Measurements from ENCODE around the gene DLX2. TPM values are rescaled to one million over a fixed set of nuclear protein-coding genes. Genes with fewer than 3 reads are reported as not detected.

DLX2 gene
- total and polyA plus RNA-seq, 2 donors (not counting 3 experiments of a cell fraction or from before 2014, with no cell fraction given): not detected

GRCh38 chr2:172081221-172082022 lies 21.3 kb downstream of the DLX2 start:
- H2AFZ ChIP-seq (ENCODE audit: low read depth, low read length): no peak overlapping the region
- H3K27ac ChIP-seq (ENCODE audit: insufficient read depth, low read depth, low read length): no peak overlapping the region
- DNase-seq (ENCODE audit: low read depth, low spot score) (no peak), FAIRE-seq (no peak)
- ChIA-PET POLR2A (no interaction called here), CTCF (interaction anchor here (1.1 to 1.8 kb wide), 3 partner anchors 10 to 24 kb away, joined by 3 to 8 read pairs (median 3); no protein-coding TSS in a partner anchor)
- no peaks in the 10 kb centered on the region for H3K9me3 ChIP-seq (replicated peaks; ENCODE audit: control insufficient read depth, insufficient read depth, low read length)
- H3K4me3 ChIP-seq (replicated peaks in 1 of 3; ENCODE audit: insufficient read depth in 1 of 3, low read depth in 1 of 3, low read length in 3 of 3): no peak overlapping the region
- TF ChIP-seq POLR2A (IDR thresholded peaks at IDR 0.05; ENCODE audit: low read depth, low read length) (no peak), EZH2 (IDR thresholded peaks at IDR 0.05; ENCODE audit: borderline replicate concordance, low read depth, low read length, severe bottlenecking) (peak; percentile 94)
- H3K9me1 ChIP-seq (replicated peaks; ENCODE audit: control insufficient read depth, extremely low read depth, insufficient read depth, low read length): no peaks in the 10 kb centered on the region
- H3K36me3 ChIP-seq (ENCODE audit: control insufficient read depth in 2 of 2, extremely low read depth in 1 of 2, insufficient read depth in 2 of 2, low read length in 2 of 2): no peaks in the 10 kb centered on the region
- H3K4me2 ChIP-seq (ENCODE audit: insufficient read depth, low read length): no peak overlapping the region
- intact Hi-C loops (cut with micrococcal nuclease): no loop called here
- peaks cover 18% of the 10 kb centered on the region for H3K4me1 ChIP-seq (ENCODE audit: control insufficient read depth, extremely low read depth, insufficient read depth, low read length)
- no peaks in the 10 kb centered on the region for H3K79me2 ChIP-seq (ENCODE audit: control insufficient read depth, insufficient read depth, low read length)
- no peak overlapping the region for H3K9ac ChIP-seq (replicated peaks; ENCODE audit: extremely low read depth, insufficient read depth, low read length)
- no peaks in the 10 kb centered on the region for H4K20me1 ChIP-seq (replicated peaks; ENCODE audit: control insufficient read depth, extremely low read depth, insufficient read depth, low read length)
- BruUV-seq (replicated peaks): no TSS peak
- peaks cover 58 to 73% of the 10 kb centered on the region in 2 experiments for H3K27me3 ChIP-seq (ENCODE audit: control insufficient read depth in 2 of 2, insufficient read depth in 2 of 2, low read length in 2 of 2)
- dilution Hi-C loops (cut with MboI; ENCODE audit: extremely low pct_ligation_motif_present, low sequenced_read_pairs): no loop called here

DNA sequence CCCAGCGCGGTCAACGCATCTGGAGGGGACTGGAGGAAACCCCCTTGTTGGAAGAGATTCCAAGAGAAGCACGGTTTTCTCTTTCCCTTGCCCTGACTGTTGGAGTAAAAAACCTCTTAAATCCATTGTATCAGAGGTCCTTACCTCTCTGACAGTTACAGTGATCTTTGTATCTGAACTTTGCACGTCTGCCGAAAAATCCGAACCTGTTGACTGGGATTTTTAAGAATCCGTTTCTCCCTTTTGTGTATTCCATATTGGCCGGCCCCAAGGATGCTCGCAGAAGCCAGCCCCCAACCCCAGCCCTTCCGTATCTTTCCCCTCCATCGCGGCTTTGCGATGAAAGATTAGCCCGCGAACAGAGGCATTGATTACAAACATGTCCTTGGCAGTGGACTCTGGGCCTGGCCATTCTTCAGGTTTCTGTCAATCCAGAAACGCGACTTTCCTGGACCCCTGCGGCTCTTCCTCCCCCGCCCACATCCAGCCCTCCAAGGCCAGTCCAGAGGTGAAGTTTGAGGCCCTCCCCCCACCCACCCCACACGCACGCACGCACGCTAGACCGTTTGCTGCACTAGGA lies 22.0 kb downstream of the DLX2 start:
- Histone ChIP-seq H3K9ac (replicated peaks; ENCODE audit: extremely low read depth, insufficient read depth, low read length) (no peak overlapping the region), H3K27me3 (ENCODE audit: control insufficient read depth in 2 of 2, insufficient read depth in 2 of 2, low read length in 2 of 2) (peaks cover 52 to 66% of the 10 kb centered on the region in 2 experiments), H2AFZ (ENCODE audit: low read depth, low read length) (no peak overlapping the region), H3K36me3 (ENCODE audit: control insufficient read depth in 2 of 2, extremely low read depth in 1 of 2, insufficient read depth in 2 of 2, low read length in 2 of 2) (no peaks in the 10 kb centered on the region), H4K20me1 (replicated peaks; ENCODE audit: control insufficient read depth, extremely low read depth, insufficient read depth, low read length) (no peaks in the 10 kb centered on the region), H3K9me1 (replicated peaks; ENCODE audit: control insufficient read depth, extremely low read depth, insufficient read depth, low read length) (no peaks in the 10 kb centered on the region), H3K4me3 (replicated peaks in 1 of 3; ENCODE audit: insufficient read depth in 1 of 3, low read depth in 1 of 3, low read length in 3 of 3) (no peak overlapping the region), H3K4me2 (ENCODE audit: insufficient read depth, low read length) (no peak overlapping the region), H3K27ac (ENCODE audit: insufficient read depth, low read depth, low read length) (no peak overlapping the region), H3K4me1 (ENCODE audit: control insufficient read depth, extremely low read depth, insufficient read depth, low read length) (peaks cover 14% of the 10 kb centered on the region), H3K79me2 (ENCODE audit: control insufficient read depth, insufficient read depth, low read length) (no peaks in the 10 kb centered on the region), H3K9me3 (replicated peaks; ENCODE audit: control insufficient read depth, insufficient read depth, low read length) (no peaks in the 10 kb centered on the region)
- no peak for TF ChIP-seq GATA2 (IDR thresholded peaks at IDR 0.05; ENCODE audit: insufficient read depth, insufficient read length, low read depth, low read length)
- peak; percentile 75 for TF ChIP-seq EZH2 (IDR thresholded peaks at IDR 0.05; ENCODE audit: borderline replicate concordance, low read depth, low read length, severe bottlenecking)
- no TSS peak for BruUV-seq (replicated peaks)
- CTCF ChIA-PET: no interaction called here
- POLR2A ChIA-PET: no interaction called here
- dilution Hi-C loops (cut with MboI; ENCODE audit: extremely low pct_ligation_motif_present, low sequenced_read_pairs) (no loop called here), intact Hi-C loops (cut with micrococcal nuclease) (no loop called here)
- DNase-seq (ENCODE audit: low read depth, low spot score) (no peak), FAIRE-seq (no peak)
